ENCODE results near the gene TGFBR1. TPM values are rescaled to one million over a fixed set of nuclear protein-coding genes. Genes with fewer than 3 reads are reported as not detected.

Gene TGFBR1
- polyA plus RNA-seq, 1 of the 3 experiments (the other 2 are of a cell fraction): 15.3 TPM

GRCh38 chr9:99073985-99074901 is 30.7 kb upstream of the TGFBR1 start (continued):
- no peak for TF ChIP-seq REST (IDR thresholded peaks at IDR 0.05; ENCODE audit: low read depth, low read length)
- TF ChIP-seq USF2 (IDR thresholded peaks at IDR 0.05; ENCODE audit: borderline replicate concordance, low read depth, low read length): no peak
- no peak for TF ChIP-seq TEAD4 (IDR thresholded peaks at IDR 0.05; ENCODE audit: borderline replicate concordance, insufficient read depth)
- TF ChIP-seq EP300 (IDR thresholded peaks at IDR 0.05; ENCODE audit: borderline replicate concordance in 1 of 2, low read depth in 1 of 2, low read length in 1 of 2): no peak
- no peak for TF ChIP-seq FOXJ3 (CRISPR knock-in tag; IDR thresholded peaks at IDR 0.05)
- no peak for TF ChIP-seq FOSL2 (IDR thresholded peaks at IDR 0.05; ENCODE audit: borderline replicate concordance, low read depth)
- TF ChIP-seq TAF1 (IDR thresholded peaks at IDR 0.05; ENCODE audit: borderline replicate concordance, low read depth, low read length): no peak
- no peak for TF ChIP-seq TCF12 (IDR thresholded peaks at IDR 0.05)
- TF ChIP-seq RXRA (IDR thresholded peaks at IDR 0.05; ENCODE audit: borderline replicate concordance, low read depth): no peak
- TF ChIP-seq RCOR1 (IDR thresholded peaks at IDR 0.05; ENCODE audit: low read length): no peak
- no peak for TF ChIP-seq MXI1 (IDR thresholded peaks at IDR 0.05; ENCODE audit: low read depth, low read length)
- no peak for TF ChIP-seq GATA2 (CRISPR knock-in tag; IDR thresholded peaks at IDR 0.05)

GRCh38 chr9:99074902-99075245 is 30.0 kb upstream of the TGFBR1 start:
- CTCF ChIA-PET: no interaction called here
- Histone ChIP-seq H4K20me1 (ENCODE audit: insufficient read depth) (no peaks in the 10 kb centered on the region), H3K36me3 (replicated peaks in 1 of 2; ENCODE audit: control insufficient read depth in 1 of 2, insufficient read depth in 2 of 2, low read length in 1 of 2) (no peaks in the 10 kb centered on the region), H3K27me3 (ENCODE audit: insufficient read depth) (no peaks in the 10 kb centered on the region), H3K79me2 (ENCODE audit: insufficient read depth) (no peaks in the 10 kb centered on the region), H3K9me2 (no peaks in the 10 kb centered on the region), H3K4me3 (ENCODE audit: low read depth in 2 of 2, low read length in 1 of 2) (no peak overlapping the region), H3K9ac (peak overlapping the region; percentile 24; the same call in 1 of the 2 replicates), H2AFZ (ENCODE audit: low read depth) (no peak overlapping the region; the same call in 1 of the 2 replicates), H3F3A (replicated peaks; ENCODE audit: insufficient read depth) (peaks cover 9% of the 10 kb centered on the region), H3K27ac (ENCODE audit: low read depth in 2 of 2, low read length in 1 of 2) (peak overlapping the region in 1 of 2 experiments; percentile 68; a peak in 2 of 4 replicates), H3K9me3 (no peaks in the 10 kb centered on the region), H3K4me1 (ENCODE audit: control insufficient read depth in 1 of 2, insufficient read depth in 2 of 2, low read depth in 1 of 2, low read length in 1 of 2) (peaks cover 0 to 26% of the 10 kb centered on the region in 2 experiments; a peak in 1 of 4 replicates), H3K4me2 (no peak overlapping the region)
- TF ChIP-seq CHD2 (IDR thresholded peaks at IDR 0.05; ENCODE audit: low read length, partially characterized antibody) (no peak), USF2 (IDR thresholded peaks at IDR 0.05; ENCODE audit: borderline replicate concordance, low read depth, low read length) (no peak), JUND (IDR thresholded peaks at IDR 0.05) (no peak), YY1 (IDR thresholded peaks at IDR 0.05; ENCODE audit: low read depth) (no peak), FOXJ3 (CRISPR knock-in tag; IDR thresholded peaks at IDR 0.05) (no peak), MXI1 (IDR thresholded peaks at IDR 0.05; ENCODE audit: low read depth, low read length) (no peak), SMC3 (IDR thresholded peaks at IDR 0.05; ENCODE audit: low read depth, low read length) (no peak), EZH2phosphoT487 (IDR thresholded peaks at IDR 0.05; ENCODE audit: borderline replicate concordance, low read depth) (no peak), RCOR1 (IDR thresholded peaks at IDR 0.05; ENCODE audit: low read length) (no peak), MAX (IDR thresholded peaks at IDR 0.05; ENCODE audit: low read depth) (no peak)
- 92% methylated on average over 3 of the region's 3 CpGs for WGBS (ENCODE audit: low lambda C conversion rate)
- POLR2A ChIA-PET: no interaction called here
- DNase-seq: no peak
